Measurements from ENCODE around the gene SLC25A34.

The SLC25A34 gene

GRCh38 chr1:15730423-15730822 lies 5.6 kb upstream of the SLC25A34 start:
- H3K27ac ChIP-seq, result no peak overlapping the region
- H3K4me3 ChIP-seq, result no peak overlapping the region

- H3K27ac ChIP-seq, result no peak overlapping the region
- H3K4me3 ChIP-seq, result no peak overlapping the region
Measured at GRCh38 chr1:15730936-15731335, 5.1 kb upstream of the SLC25A34 start.

GRCh38 chr1:15731735-15732685 lies 4.0 kb upstream of the SLC25A34 start:
- Histone ChIP-seq H3K27ac (peak overlapping the region in 1 of 21 experiments; percentile 41), H3K4me3 (no peak overlapping the region)

GRCh38 chr1:15732686-15733081 lies 3.4 kb upstream of the SLC25A34 start:
- H3K4me3 ChIP-seq, result no peak overlapping the region
- H3K27ac ChIP-seq, result peak overlapping the region in 2 of 21 experiments; percentile 11 to 57

- H3K27ac ChIP-seq, result peak overlapping the region in 2 of 21 experiments; percentile 11 to 57
Measured at GRCh38 chr1:15733218-15733725, 2.8 kb upstream of the SLC25A34 start.

GRCh38 chr1:15733726-15734226 lies 2.3 kb upstream of the SLC25A34 start:
- H3K27ac ChIP-seq, result no peak overlapping the region
- H3K4me3 ChIP-seq, result no peak overlapping the region

More at GRCh38 chr1:15733218-15733725, 2.8 kb upstream of the SLC25A34 start:
- H3K4me3 ChIP-seq, result no peak overlapping the region

- H3K4me3 ChIP-seq, result no peak overlapping the region
Measured at GRCh38 chr1:15734296-15734695, 1.8 kb upstream of the SLC25A34 start.

GRCh38 chr1:15734901-15735300 lies 1.2 kb upstream of the SLC25A34 start:
- no peak overlapping the region for H3K4me3 ChIP-seq
- H3K27ac ChIP-seq, result peak overlapping the region in 4 of 21 experiments; percentile 23 to 50 (median 37)

More at GRCh38 chr1:15734296-15734695, 1.8 kb upstream of the SLC25A34 start:
- peak overlapping the region in 1 of 21 experiments; percentile 22 for H3K27ac ChIP-seq

- Histone ChIP-seq H3K4me3 (no peak overlapping the region), H3K27ac (peak overlapping the region in 9 of 21 experiments; percentile 21 to 69 (median 36))
Measured at GRCh38 chr1:15735304-15736037, 587 bp upstream of the SLC25A34 start.

- peak overlapping the region in 3 of 21 experiments; percentile 3 to 16 (median 6) for H3K27ac ChIP-seq
- H3K4me3 ChIP-seq, result no peak overlapping the region
Measured at GRCh38 chr1:15736892-15737261, 819 bp downstream of the SLC25A34 start.

- Histone ChIP-seq H3K27ac (no peak overlapping the region), H3K4me3 (no peak overlapping the region)
Measured at GRCh38 chr1:15737324-15738319, 1.6 kb downstream of the SLC25A34 start.

GRCh38 chr1:15738416-15739113 lies 2.5 kb downstream of the SLC25A34 start:
- no peak overlapping the region for H3K27ac ChIP-seq
- H3K4me3 ChIP-seq, result no peak overlapping the region

GRCh38 chr1:15739259-15739658 lies 3.2 kb downstream of the SLC25A34 start:
- Histone ChIP-seq H3K27ac (no peak overlapping the region), H3K4me3 (no peak overlapping the region)

- Histone ChIP-seq H3K27ac (no peak overlapping the region), H3K4me3 (no peak overlapping the region)
Measured at GRCh38 chr1:15739745-15740144, 3.7 kb downstream of the SLC25A34 start.

- Histone ChIP-seq H3K27ac (no peak overlapping the region), H3K4me3 (no peak overlapping the region)
Measured at GRCh38 chr1:15740924-15741850, 5.1 kb downstream of the SLC25A34 start.

- H3K4me3 ChIP-seq, result no peak within 1 kb of the TSS
- no peak within 1 kb of the TSS for H3K27ac ChIP-seq
Measured at GRCh38 chr1:15742339-15742801, 6.3 kb downstream of the SLC25A34 start, which contains the start of gene TMEM82. TSS of gene TMEM82 (plus strand) at chr1:15742499. CDS start at chr1:15742560, 61 bp downstream.

GRCh38 chr1:15744122-15744679 lies 8.1 kb downstream of the SLC25A34 start:
- no peak overlapping the region for H3K4me3 ChIP-seq
- no peak overlapping the region for H3K27ac ChIP-seq

Measured in skin epidermis (tissue), 12 donors.